ENCODE measurements around the gene MUC4. TPM values are rescaled to one million over a fixed set of nuclear protein-coding genes. Genes with fewer than 3 reads are reported as not detected.
"Not testable (repeated sequence)": the region's sequence is repeated elsewhere in the genome, so short reads cannot be mapped to it uniquely, and the experiment has no call there.

The MUC4 gene
- total RNA-seq, 1 experiment from 2014 or later, result 0.36 TPM

DNA sequence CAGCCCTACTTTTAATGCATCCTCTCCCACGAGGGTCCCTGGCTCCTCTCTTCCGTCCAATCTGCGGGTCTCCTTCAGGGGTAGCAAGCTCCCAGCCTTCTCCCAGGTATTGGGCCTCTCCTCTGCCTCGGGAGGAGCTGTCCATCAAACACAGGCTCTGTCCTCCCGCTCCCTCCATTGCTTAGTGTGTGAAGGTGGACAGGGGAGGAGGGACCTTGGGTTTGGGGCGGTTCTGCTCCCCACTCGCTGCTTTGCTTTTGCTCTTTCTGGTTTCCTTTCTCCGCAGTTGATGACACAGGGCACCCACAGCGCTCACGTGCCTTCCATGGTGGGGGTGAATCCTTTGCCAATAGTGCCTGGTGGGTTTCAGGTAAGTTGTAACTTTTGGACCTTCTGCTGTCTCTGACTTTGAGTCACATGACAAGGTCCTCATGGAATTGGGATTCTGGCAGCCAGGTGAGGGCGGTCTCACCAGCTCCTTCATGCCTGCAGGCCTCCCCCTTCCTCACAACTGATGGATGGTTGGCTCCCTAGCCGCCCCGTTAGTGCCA lies 72.1 kb downstream of the MUC4 start:
- no peaks in the 10 kb centered on the region for H3K4me1 Mint-ChIP-seq (ENCODE audit: low read depth, unreplicated experiment)
- H3K27me3 Mint-ChIP-seq (ENCODE audit: insufficient read depth, unreplicated experiment), result peaks cover 9% of the 10 kb centered on the region
- H3K27me3 ChIP-seq (replicated peaks; ENCODE audit: control insufficient read depth, insufficient read depth, low read length), result no peaks in the 10 kb centered on the region
- H3K9me3 ChIP-seq, result no peaks in the 10 kb centered on the region
- H3K36me3 ChIP-seq (ENCODE audit: control insufficient read depth, insufficient read depth, low read length), result no peaks in the 10 kb centered on the region
- no peak overlapping the region for H3K4me3 ChIP-seq (ENCODE audit: low read depth, low read length)
- no peaks in the 10 kb centered on the region for H3K9me3 Mint-ChIP-seq (ENCODE audit: unreplicated experiment)
- H3K27ac Mint-ChIP-seq (ENCODE audit: unreplicated experiment), result no peak overlapping the region
- no peaks in the 10 kb centered on the region for H3K4me1 ChIP-seq
- no TSS peak for BruUV-seq (replicated peaks)
- POLR2A ChIA-PET, result no interaction called here
- no peak overlapping the region for H3K4me3 Mint-ChIP-seq (ENCODE audit: unreplicated experiment)
- no peaks in the 10 kb centered on the region for H3K36me3 Mint-ChIP-seq (ENCODE audit: insufficient read depth, unreplicated experiment)
- intact Hi-C loops (cut with micrococcal nuclease; ENCODE audit: unreplicated experiment), result no loop called here
- DNase-seq, result no peak
- CTCF ChIA-PET, result no interaction called here
- no peak for TF ChIP-seq CTCF (IDR thresholded peaks at IDR 0.05; ENCODE audit: insufficient read depth in 1 of 2, low read depth in 1 of 2, low read length in 1 of 2, severe bottlenecking in 1 of 2, unreplicated experiment in 1 of 2)

DNA sequence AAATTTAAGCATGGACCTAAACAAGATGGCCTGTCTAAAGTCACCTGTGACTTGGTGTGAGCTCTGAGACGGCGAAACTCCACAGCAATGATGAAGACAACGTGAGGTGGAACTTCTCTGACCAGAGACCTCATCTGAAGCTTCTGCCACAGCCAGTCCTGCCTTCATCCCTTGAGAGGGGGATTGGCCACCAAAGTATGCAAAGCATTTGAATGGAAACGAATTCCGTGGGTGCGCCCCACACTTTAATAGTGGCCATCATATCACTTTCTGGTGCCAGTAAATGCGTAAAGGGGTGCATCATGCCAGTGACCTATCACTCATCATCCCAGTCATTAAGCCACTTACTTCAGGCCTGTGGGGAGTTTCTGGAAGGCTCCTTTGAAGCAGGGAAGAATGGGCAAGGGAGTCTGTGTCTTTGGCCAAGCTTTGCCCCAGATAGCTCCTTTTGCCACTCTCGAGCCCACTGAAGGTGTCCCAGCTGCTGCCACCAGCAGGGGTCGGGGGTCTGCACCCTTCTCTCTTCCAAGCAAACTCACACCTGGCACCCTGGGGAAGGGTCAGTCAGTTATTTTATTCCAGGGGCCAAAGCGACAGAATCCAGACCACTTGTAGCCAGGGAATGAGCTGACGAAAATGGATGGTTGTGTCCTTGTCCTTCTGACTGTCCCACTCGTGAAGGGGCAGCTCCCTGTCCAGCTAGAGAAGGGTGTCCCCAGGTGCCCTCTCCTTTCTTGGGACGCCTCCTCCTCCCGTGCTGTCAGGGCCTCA lies 73.3 kb downstream of the MUC4 start:
- no peaks in the 10 kb centered on the region for H3K27me3 ChIP-seq (replicated peaks; ENCODE audit: control insufficient read depth, insufficient read depth, low read length)
- H3K9me3 ChIP-seq, result no peaks in the 10 kb centered on the region
- POLR2A ChIA-PET, result no interaction called here
- no peaks in the 10 kb centered on the region for H3K4me1 ChIP-seq
- peak in 1 of 2 experiments; percentile 17 for DNase-seq
- peaks cover 9% of the 10 kb centered on the region for H3K27me3 Mint-ChIP-seq (ENCODE audit: insufficient read depth, unreplicated experiment)
- H3K36me3 ChIP-seq (ENCODE audit: control insufficient read depth, insufficient read depth, low read length), result no peaks in the 10 kb centered on the region
- TF ChIP-seq CTCF (IDR thresholded peaks at IDR 0.05; ENCODE audit: insufficient read depth in 1 of 2, low read depth in 1 of 2, low read length in 1 of 2, severe bottlenecking in 1 of 2, unreplicated experiment in 1 of 2), result no peak
- H3K4me3 ChIP-seq (ENCODE audit: low read depth, low read length), result no peak overlapping the region
- intact Hi-C loops (cut with micrococcal nuclease; ENCODE audit: unreplicated experiment), result no loop called here
- CTCF ChIA-PET, result interaction anchor here (0.8 kb wide), 1 partner anchor 19 kb away, joined by 3 read pairs; no protein-coding TSS in a partner anchor
- H3K4me1 Mint-ChIP-seq (ENCODE audit: low read depth, unreplicated experiment), result no peaks in the 10 kb centered on the region
- no peaks in the 10 kb centered on the region for H3K9me3 Mint-ChIP-seq (ENCODE audit: unreplicated experiment)
- H3K36me3 Mint-ChIP-seq (ENCODE audit: insufficient read depth, unreplicated experiment), result no peaks in the 10 kb centered on the region
- no peak overlapping the region for H3K27ac Mint-ChIP-seq (ENCODE audit: unreplicated experiment)
- no peak overlapping the region for H3K4me3 Mint-ChIP-seq (ENCODE audit: unreplicated experiment)
- BruUV-seq (replicated peaks), result no TSS peak

DNA sequence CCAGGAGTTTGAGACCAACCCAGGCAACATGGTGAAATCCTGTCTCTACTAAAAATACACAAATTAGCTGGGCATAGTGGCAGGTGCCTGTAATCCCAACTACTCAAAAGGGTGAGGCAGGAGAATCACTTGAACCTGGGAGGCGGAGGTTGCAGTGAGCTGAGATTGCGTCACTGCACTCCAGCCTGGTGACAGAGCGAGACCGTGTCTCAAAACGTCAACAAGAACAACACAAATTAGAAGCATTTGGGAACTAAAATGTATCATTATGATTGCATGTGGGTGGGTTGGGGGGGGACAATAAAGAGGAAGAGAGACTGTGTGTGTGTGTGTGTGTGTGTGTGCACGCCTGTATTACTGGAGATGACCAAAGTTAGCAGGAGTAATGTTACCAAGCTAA lies 73.9 kb downstream of the MUC4 start:
- H3K36me3 ChIP-seq (ENCODE audit: control insufficient read depth, insufficient read depth, low read length); H3K9me3 Mint-ChIP-seq (ENCODE audit: unreplicated experiment); POLR2A ChIA-PET; H3K36me3 Mint-ChIP-seq (ENCODE audit: insufficient read depth, unreplicated experiment); intact Hi-C loops (cut with micrococcal nuclease; ENCODE audit: unreplicated experiment); BruUV-seq (replicated peaks); DNase-seq; H3K27ac Mint-ChIP-seq (ENCODE audit: unreplicated experiment); H3K27me3 ChIP-seq (replicated peaks; ENCODE audit: control insufficient read depth, insufficient read depth, low read length); H3K27me3 Mint-ChIP-seq (ENCODE audit: insufficient read depth, unreplicated experiment); H3K4me3 ChIP-seq (ENCODE audit: low read depth, low read length); H3K4me3 Mint-ChIP-seq (ENCODE audit: unreplicated experiment); H3K9me3 ChIP-seq; H3K4me1 ChIP-seq; H3K4me1 Mint-ChIP-seq (ENCODE audit: low read depth, unreplicated experiment): not testable (repeated sequence)
- CTCF ChIA-PET, result interaction anchor here (0.8 kb wide), 1 partner anchor 18 kb away, joined by 3 read pairs; no protein-coding TSS in a partner anchor

Data from Caco-2 (cell line).